GM23338 (cell line): ENCODE measurements around the gene PAMR1. TPM values are rescaled to one million over a fixed set of nuclear protein-coding genes. Genes with fewer than 3 reads are reported as not detected.

Source experiments
- ATAC-seq: fragments of 200-7000 bp; cut with Tn5 transposase; 3 replicates; pipeline ENCODE4 v1.9.1; 2020
- DNase-seq: peaks from one replicate; pipeline ENCODE4 v3.0.0-alpha.2; 2015; ENCODE audit warnings: low spot score
- H2AFZ ChIP-seq: fragments of 200-600 bp; sonication (generic); 2 replicates; pipeline ENCODE4 v1.8.0; 2016; ENCODE audit warnings: antibody characterized with exemption, mild to moderate bottlenecking, moderate library complexity
- H3F3A ChIP-seq: fragments of 200-600 bp; sonication (generic); replicated peaks from 2 replicates; pipeline ENCODE4 v1.8.0; 2017; ENCODE audit warnings: antibody characterized with exemption, mixed run types, low read depth
- H3K27ac ChIP-seq: fragments of 200-600 bp; sonication (generic); 2 replicates; pipeline ENCODE4 v1.6.1; 2016; ENCODE audit warnings: low read depth
- H3K27me3 ChIP-seq: fragments of 200-600 bp; sonication (generic); 2 replicates; pipeline ENCODE4 v1.8.0; 2016; ENCODE audit warnings: mild to moderate bottlenecking, mixed run types, moderate library complexity; ENCODE audit not compliant: insufficient read depth
- H3K36me3 ChIP-seq: fragments of 200-600 bp; sonication (generic); 2 replicates; pipeline ENCODE4 v1.8.0; 2016; ENCODE audit warnings: mild to moderate bottlenecking; ENCODE audit not compliant: insufficient read depth
- H3K4me1 ChIP-seq: fragments of 200-600 bp; sonication (generic); 2 replicates; pipeline ENCODE4 v1.8.0; 2016; ENCODE audit warnings: mild to moderate bottlenecking, moderate library complexity; ENCODE audit not compliant: insufficient read depth
- H3K4me2 ChIP-seq: fragments of 200-600 bp; sonication (generic); 2 replicates; pipeline ENCODE4 v1.7.1; 2017; ENCODE audit warnings: mixed run types
- H3K4me3 ChIP-seq: fragments of 200-600 bp; sonication (generic); 2 replicates; pipeline ENCODE4 v1.6.1; 2016; ENCODE audit warnings: mixed run types
- H3K79me2 ChIP-seq: fragments of 200-600 bp; sonication (generic); replicated peaks from 2 replicates; pipeline ENCODE4 v1.8.0; 2017; ENCODE audit warnings: mild to moderate bottlenecking; ENCODE audit not compliant: insufficient read depth
- H3K9me2 ChIP-seq: fragments of 200-600 bp; sonication (generic); 2 replicates; pipeline ENCODE4 v1.8.0; 2017; ENCODE audit not compliant: insufficient read depth
- H4K20me1 ChIP-seq: fragments of 200-600 bp; sonication (generic); replicated peaks from 2 replicates; pipeline ENCODE4 v1.8.0; 2017; ENCODE audit warnings: mild to moderate bottlenecking; ENCODE audit not compliant: insufficient read depth
- H3K27ac Mint-ChIP-seq: 2 replicates; pipeline ENCODE4 v1.8.0; 2020; ENCODE audit warnings: inconsistent platforms, mild to moderate bottlenecking, moderate library complexity, mixed read lengths
- H3K27me3 Mint-ChIP-seq: 3 replicates; pipeline ENCODE4 v1.8.0; 2022; ENCODE audit warnings: low read depth, mild to moderate bottlenecking, moderate library complexity, mixed read lengths, inconsistent platforms; ENCODE audit not compliant: insufficient read depth, poor library complexity
- H3K36me3 Mint-ChIP-seq: 3 replicates; pipeline ENCODE4 v1.8.0; 2021; ENCODE audit warnings: low read depth, mild to moderate bottlenecking, inconsistent platforms, moderate library complexity, mixed read lengths
- H3K4me1 Mint-ChIP-seq: 3 replicates; pipeline ENCODE4 v1.8.0; 2020; ENCODE audit warnings: mild to moderate bottlenecking, inconsistent platforms, mixed read lengths
- H3K4me3 Mint-ChIP-seq: 3 replicates; pipeline ENCODE4 v1.8.0; 2021; ENCODE audit warnings: moderate library complexity, mild to moderate bottlenecking, inconsistent platforms, mixed read lengths
- H3K9me3 Mint-ChIP-seq: 3 replicates; pipeline ENCODE4 v1.8.0; 2020; ENCODE audit warnings: moderate library complexity, mild to moderate bottlenecking, inconsistent platforms, mixed read lengths
- CREB1 ChIP-seq: fragments of 250-450 bp; sonication (Bioruptor Pico); IDR thresholded peaks from 2 replicates; pipeline ENCODE4 v1.5.0; 2020; ENCODE audit warnings: low read depth, mild to moderate bottlenecking, moderate library complexity
- CTCF ChIP-seq, 2 experiments: fragments of 200-600 bp in 1 of 2; sonication (generic) in 1 of 2; conservative IDR thresholded peaks; 2 replicates each; pipeline versions ENCODE4 v1.5.1 to v1.6.1; 2016 to 2017; ENCODE audit warnings: antibody characterized with exemption in 2 of 2, low read depth in 2 of 2, mild to moderate bottlenecking in 2 of 2, moderate library complexity in 1 of 2
- EZH2 ChIP-seq: fragments of 200-600 bp; sonication (generic); IDR thresholded peaks from one replicate; pipeline ENCODE4 v1.8.0; 2017; ENCODE audit warnings: antibody characterized with exemption, mild to moderate bottlenecking, low read depth; ENCODE audit not compliant: unreplicated experiment
- EZH2phosphoT487 ChIP-seq: fragments of 200-600 bp; sonication (generic); IDR thresholded peaks from one replicate; pipeline ENCODE4 v1.8.1; 2018; ENCODE audit warnings: antibody characterized with exemption; ENCODE audit not compliant: unreplicated experiment
- JUNB ChIP-seq: IDR thresholded peaks from one replicate; pipeline ENCODE4 v1.6.1; 2016; ENCODE audit warnings: antibody characterized with exemption; ENCODE audit not compliant: unreplicated experiment
- NANOG ChIP-seq: IDR thresholded peaks from 2 replicates; pipeline ENCODE4 v1.6.1; 2016; ENCODE audit warnings: antibody characterized with exemption, borderline replicate concordance
- POLR2AphosphoS5 ChIP-seq: IDR thresholded peaks from 2 replicates; pipeline ENCODE4 v1.6.1; 2016; ENCODE audit warnings: antibody characterized with exemption, low read depth
- REST ChIP-seq: IDR thresholded peaks from one replicate; pipeline ENCODE4 v1.6.1; 2018; ENCODE audit warnings: antibody characterized with exemption; ENCODE audit not compliant: unreplicated experiment
- STAT1 ChIP-seq: IDR thresholded peaks from one replicate; pipeline ENCODE4 v1.6.1; 2016; ENCODE audit warnings: antibody characterized with exemption; ENCODE audit not compliant: unreplicated experiment
- ZNF114 ChIP-seq: fragments of 250-450 bp; sonication (Bioruptor Pico); IDR thresholded peaks from 2 replicates; pipeline ENCODE4 v1.5.0; 2020; ENCODE audit warnings: mild to moderate bottlenecking, moderate library complexity
- ZNF331 ChIP-seq: fragments of 250-450 bp; sonication (Bioruptor Pico); IDR thresholded peaks from 2 replicates; pipeline ENCODE4 v1.5.0; 2020; ENCODE audit warnings: low read depth, mild to moderate bottlenecking, moderate library complexity
- ZNF462 ChIP-seq: fragments of 250-450 bp; sonication (Bioruptor Pico); IDR thresholded peaks from 2 replicates; pipeline ENCODE4 v1.5.0; 2020; ENCODE audit warnings: mild to moderate bottlenecking, moderate library complexity
- polyA plus RNA-seq: library from polyadenylated mRNA; unstranded; fragments of >200 nt; fragmentation: Nextera tagmentation; extraction: Ambion mirVana; gene quantifications from 2 replicates; pipeline ENCODE4 v1.2.1, GENCODE V29; 2016
- total RNA-seq: library from RNA; depleted of rRNA; stranded (reverse); fragments of >200 nt; shearing (Covaris generic); gene quantifications from 2 replicates; pipeline ENCODE4 v1.2.3, GENCODE V29; 2014

Gene PAMR1
- total and polyA plus RNA-seq, 2 experiments from 2014 or later = 1.6 to 3.1 TPM

- no peak for TF ChIP-seq ZNF462 (CRISPR knock-in tag)
- no peak for TF ChIP-seq EZH2
- TF ChIP-seq EZH2phosphoT487 = no peak
- no peak for TF ChIP-seq CREB1 (CRISPR knock-in tag)
- TF ChIP-seq JUNB = no peak
- TF ChIP-seq STAT1 = no peak
- no peak for TF ChIP-seq NANOG
- no peak for TF ChIP-seq ZNF114 (CRISPR knock-in tag)
- no peak for TF ChIP-seq ZNF331 (CRISPR knock-in tag)
These were observed 40.8 kb upstream of the PAMR1 start (continued) for GRCh38 chr11:35566181-35566580.

GRCh38 chr11:35564245-35564595 lies 38.8 kb upstream of the PAMR1 start:
- no peak overlapping the region for H3K4me3 Mint-ChIP-seq
- Histone ChIP-seq H3K27ac (no peak overlapping the region), H3K4me3 (no peak overlapping the region), H3F3A (no peaks in the 10 kb centered on the region), H3K4me2 (no peak overlapping the region), H3K4me1 (no peaks in the 10 kb centered on the region), H4K20me1 (no peaks in the 10 kb centered on the region), H3K9me2 (no peaks in the 10 kb centered on the region), H3K27me3 (no peaks in the 10 kb centered on the region), H3K79me2 (no peaks in the 10 kb centered on the region), H3K36me3 (no peaks in the 10 kb centered on the region), H2AFZ (no peak overlapping the region)
- H3K4me1 Mint-ChIP-seq = no peaks in the 10 kb centered on the region; the same call in 2 of the 3 replicates
- H3K36me3 Mint-ChIP-seq = no peaks in the 10 kb centered on the region; the same call in 2 of the 3 replicates
- no peak for DNase-seq
- no peaks in the 10 kb centered on the region for H3K27me3 Mint-ChIP-seq
- H3K9me3 Mint-ChIP-seq = peaks cover 6% of the 10 kb centered on the region; the same call in 1 of the 3 replicates
- no peak overlapping the region for H3K27ac Mint-ChIP-seq
- no peak for ATAC-seq
- TF ChIP-seq REST = no peak
- no peak for TF ChIP-seq CTCF (conservative IDR thresholded peaks at IDR 0.05; ENCODE audit: low read depth in 2 of 2)
- TF ChIP-seq POLR2AphosphoS5 = no peak
- TF ChIP-seq NANOG = no peak
- no peak for TF ChIP-seq JUNB
